Erythroblast (primary cell): ENCODE data around the gene PLA2G4D.

Experiments
- DNase-seq, 2 experiments: peaks; one replicate each; lab custom pipeline; 2025; lab: John Stamatoyannopoulos, UW
- GATA1 ChIP-seq: IDR thresholded peaks from 2 replicates; pipeline ENCODE4 v1.6.1; 2011; ENCODE audit warnings: low read depth, mild to moderate bottlenecking, control low read depth, low read length, moderate library complexity
- POLR2A ChIP-seq: IDR thresholded peaks from 2 replicates; pipeline ENCODE4 v1.6.1; 2011; ENCODE audit warnings: mild to moderate bottlenecking, low read length

PLA2G4D gene

GRCh38 chr15:42053914-42054313, 40.4 kb downstream of the PLA2G4D start:
- TF ChIP-seq GATA1 (no peak), POLR2A (no peak)
- DNase-seq, result no peak

DNA sequence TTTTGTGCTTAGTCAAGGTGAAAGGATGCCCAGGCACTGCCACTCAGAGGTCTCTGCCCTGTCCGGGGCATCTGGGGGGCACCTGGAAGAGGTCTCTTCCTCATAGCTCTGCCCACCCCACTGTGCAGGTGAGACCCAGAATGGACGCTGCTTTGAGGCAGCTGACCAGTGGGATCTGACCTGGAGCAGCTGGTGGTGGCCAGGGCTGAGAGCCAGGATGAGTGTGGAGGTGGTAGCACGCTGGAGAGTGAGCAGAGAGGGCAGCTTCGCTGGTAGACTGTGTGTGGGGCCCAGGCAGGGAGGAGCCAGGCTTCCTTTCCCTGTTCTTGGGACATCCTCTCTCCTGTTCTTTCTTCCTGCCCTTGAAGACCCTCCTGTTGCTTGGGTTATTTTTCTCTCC, 41.4 kb downstream of the PLA2G4D start:
- no peak for TF ChIP-seq POLR2A
- TF ChIP-seq GATA1, result no peak
- no peak for DNase-seq

DNA sequence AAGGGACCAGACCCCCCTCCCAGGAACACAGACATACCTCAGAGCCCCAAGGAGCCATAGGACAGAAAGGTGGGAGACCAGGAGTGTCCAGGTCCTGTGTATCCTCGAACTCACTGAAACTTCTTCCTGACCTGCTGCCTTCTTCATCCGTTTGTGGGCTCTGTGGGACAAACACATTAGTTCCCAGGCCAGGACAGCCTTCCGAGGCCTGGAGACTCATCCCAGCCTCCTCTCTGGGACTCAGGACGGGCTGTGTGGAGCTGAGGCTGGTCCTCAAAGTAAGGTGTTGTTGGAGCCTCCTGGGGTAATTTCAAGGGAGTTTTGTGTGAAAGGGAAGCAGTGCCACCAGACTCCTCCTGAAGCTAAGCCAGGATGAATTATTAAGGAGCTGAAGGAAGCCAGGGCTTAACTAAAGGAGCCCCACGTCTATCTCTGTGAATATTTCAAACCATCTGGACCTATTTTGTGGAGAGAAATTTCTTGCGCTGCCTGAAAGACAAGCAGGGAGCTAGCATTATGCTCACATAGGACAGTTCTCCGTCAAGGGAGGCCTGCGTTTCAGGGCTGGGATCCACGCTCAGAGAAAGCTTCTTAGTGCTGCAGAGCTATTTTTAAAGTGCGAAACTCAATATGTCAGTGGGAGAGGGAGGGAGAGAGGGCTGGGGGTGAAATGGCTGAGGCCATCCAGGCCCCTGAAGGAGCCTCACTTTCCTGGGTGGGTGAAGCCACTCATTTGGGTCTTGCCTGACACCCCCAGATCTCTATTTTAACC, 43.7 kb downstream of the PLA2G4D start:
- DNase-seq, result no peak
- TF ChIP-seq POLR2A (no peak), GATA1 (no peak)

- DNase-seq, result no peak
These were observed 45.6 kb downstream of the PLA2G4D start for GRCh38 chr15:42048821-42049200.

GRCh38 chr15:42048080-42048820, 46.1 kb downstream of the PLA2G4D start:
- TF ChIP-seq GATA1 (no peak), POLR2A (no peak)
- no peak for DNase-seq

More at GRCh38 chr15:42048821-42049200, 45.6 kb downstream of the PLA2G4D start:
- TF ChIP-seq GATA1 (no peak), POLR2A (no peak)

- DNase-seq, result no peak
- TF ChIP-seq POLR2A (no peak), GATA1 (no peak)
These were observed 47.8 kb downstream of the PLA2G4D start for GRCh38 chr15:42046597-42046996.

DNA sequence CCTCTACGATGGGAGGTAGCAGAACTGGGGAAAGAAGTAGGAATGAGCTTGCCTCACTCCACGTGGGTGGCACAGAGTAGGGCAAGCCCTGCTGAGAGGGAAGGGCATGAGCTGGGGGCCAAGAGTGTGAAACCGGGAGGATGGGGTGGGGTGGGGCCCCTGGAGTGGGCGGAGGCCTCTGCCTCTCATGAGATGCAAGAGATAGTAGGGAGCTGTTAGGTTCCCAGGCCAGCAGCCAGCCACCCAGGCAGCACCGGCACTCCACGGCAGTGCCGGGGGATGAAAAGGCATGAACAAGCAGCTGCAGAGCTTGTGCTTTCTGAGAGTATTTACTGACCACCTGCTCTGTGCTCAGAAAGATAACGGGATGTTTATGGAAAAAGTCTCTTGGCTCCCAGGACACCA, 49.1 kb downstream of the PLA2G4D start:
- DNase-seq, result peak; percentile 42 to 44
- no peak for TF ChIP-seq GATA1
- no peak for TF ChIP-seq POLR2A

- TF ChIP-seq GATA1 (no peak), POLR2A (no peak)
- DNase-seq, result no peak
These were observed 51.6 kb downstream of the PLA2G4D start for GRCh38 chr15:42042602-42043400.

DNA sequence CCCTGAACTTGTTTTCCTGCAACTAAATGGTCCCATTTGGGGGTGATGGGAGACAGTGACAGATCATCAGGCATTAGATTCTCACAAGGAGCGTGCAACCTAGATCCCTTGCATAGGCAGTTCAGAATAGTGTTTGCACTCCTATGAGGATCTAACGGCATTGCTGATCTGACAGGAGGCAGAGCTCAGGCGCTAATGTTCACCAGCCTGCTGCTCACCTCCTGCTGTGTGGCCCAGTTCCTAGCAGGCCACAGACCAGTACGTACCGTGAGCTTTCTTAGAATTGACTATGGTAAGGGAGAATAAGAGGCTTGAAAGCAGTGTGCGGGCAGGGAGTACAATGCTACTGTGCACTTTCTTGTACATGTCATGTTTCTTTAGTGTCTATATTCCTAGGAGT, 56.0 kb downstream of the PLA2G4D start:
- no peak for TF ChIP-seq POLR2A
- TF ChIP-seq GATA1, result no peak
- DNase-seq, result no peak

GRCh38 chr15:42037656-42038055, 56.7 kb downstream of the PLA2G4D start:
- TF ChIP-seq GATA1 (no peak), POLR2A (no peak)
- DNase-seq, result no peak

GRCh38 chr15:42036966-42037365, 57.4 kb downstream of the PLA2G4D start:
- no peak for TF ChIP-seq POLR2A
- DNase-seq, result no peak

- TF ChIP-seq GATA1 (no peak), POLR2A (no peak)
- DNase-seq, result no peak
These were observed 58.1 kb downstream of the PLA2G4D start for GRCh38 chr15:42036112-42036905.

- no peak for TF ChIP-seq GATA1
- no peak for TF ChIP-seq POLR2A
- DNase-seq, result no peak
These were observed 59.0 kb downstream of the PLA2G4D start for GRCh38 chr15:42035435-42035761.
